HepG2 (cell line): ENCODE results near the gene DOLK. TPM values are rescaled to one million over a fixed set of nuclear protein-coding genes. Genes with fewer than 3 reads are reported as not detected.

ENCODE experiments used
- BRCA1 ChIP-seq: sonication (generic); formaldehyde crosslinking; IDR thresholded peaks from 2 replicates; pipeline ENCODE4 v1.4.0; 2020; ENCODE audit warnings: missing genetic modification reagents
- DZIP1 ChIP-seq: sonication (generic); formaldehyde crosslinking; IDR thresholded peaks from 2 replicates; pipeline ENCODE4 v1.5.0; 2020; ENCODE audit warnings: mild to moderate bottlenecking, missing genetic modification reagents
- ELK4 ChIP-seq: sonication (generic); formaldehyde crosslinking; IDR thresholded peaks from 2 replicates; pipeline ENCODE4 v1.9.0; 2021; ENCODE audit warnings: missing genetic modification reagents, borderline replicate concordance
- GLI4 ChIP-seq: sonication (generic); formaldehyde crosslinking; IDR thresholded peaks from 2 replicates; pipeline ENCODE4 v1.5.1; 2020; ENCODE audit warnings: missing genetic modification reagents, mild to moderate bottlenecking, moderate library complexity, borderline replicate concordance
- HNRNPH1 ChIP-seq: fragments of 200-400 bp; formaldehyde crosslinking; optimal IDR thresholded peaks from 2 replicates; pipeline ENCODE3; 2017; ENCODE audit warnings: mild to moderate bottlenecking, low read depth, low read length
- JUNB ChIP-seq: sonication (generic); formaldehyde crosslinking; IDR thresholded peaks from 2 replicates; pipeline ENCODE4 v1.8.0; 2022; ENCODE audit warnings: missing genetic modification reagents, mild to moderate bottlenecking, borderline replicate concordance
- KAT2B ChIP-seq: fragments of 150-350 bp; IDR thresholded peaks from 2 replicates; pipeline ENCODE4 v1.6.1; 2014; ENCODE audit warnings: low read depth, low read length, borderline replicate concordance
- SOX5 ChIP-seq: IDR thresholded peaks from 2 replicates; pipeline ENCODE4 v1.6.1; 2016; ENCODE audit warnings: borderline replicate concordance
- SOX6 ChIP-seq, 2 experiments: fragments of 450-650 bp in 1 of 2; sonication (generic) in 1 of 2; formaldehyde crosslinking in 1 of 2; IDR thresholded peaks; 2 replicates each; pipeline versions ENCODE4 v1.4.0 to v1.6.1; 2017 to 2020; ENCODE audit warnings: antibody characterized with exemption in 1 of 2, mild to moderate bottlenecking in 1 of 2, missing genetic modification reagents in 1 of 2
- STAT5B ChIP-seq: sonication (generic); formaldehyde crosslinking; IDR thresholded peaks from 2 replicates; pipeline ENCODE4 v1.4.0; 2020; ENCODE audit warnings: missing genetic modification reagents
- ZFAT ChIP-seq: sonication (generic); formaldehyde crosslinking; conservative IDR thresholded peaks from 2 replicates; pipeline ENCODE4 v1.8.1; 2023; ENCODE audit warnings: missing genetic modification reagents, inconsistent platforms
- ZFP36L2 ChIP-seq: sonication (generic); formaldehyde crosslinking; IDR thresholded peaks from 2 replicates; pipeline ENCODE4 v1.4.0; 2020; ENCODE audit warnings: missing genetic modification reagents
- ZHX2 ChIP-seq, 2 experiments: sonication (generic) in 1 of 2; formaldehyde crosslinking in 1 of 2; IDR thresholded peaks; 2 replicates each; pipeline versions ENCODE4 v1.6.1 to v1.9.0; 2014 to 2022; ENCODE audit warnings: antibody characterized with exemption in 1 of 2, borderline replicate concordance in 1 of 2, inconsistent platforms in 1 of 2, low read depth in 1 of 2, missing genetic modification reagents in 1 of 2
- ZNF33B ChIP-seq: sonication (generic); formaldehyde crosslinking; IDR thresholded peaks from 2 replicates; pipeline ENCODE4 v1.5.1; 2020; ENCODE audit warnings: mild to moderate bottlenecking, missing genetic modification reagents
- ZNF512 ChIP-seq: sonication (generic); formaldehyde crosslinking; IDR thresholded peaks from 2 replicates; pipeline ENCODE4 v1.4.0; 2020; ENCODE audit warnings: mild to moderate bottlenecking, missing genetic modification reagents
- ZNF775 ChIP-seq: sonication (generic); formaldehyde crosslinking; IDR thresholded peaks from 2 replicates; pipeline ENCODE4 v1.4.0; 2020; ENCODE audit warnings: missing genetic modification reagents, mild to moderate bottlenecking, moderate library complexity, borderline replicate concordance
- ZSCAN12 ChIP-seq: sonication (generic); formaldehyde crosslinking; IDR thresholded peaks from 2 replicates; pipeline ENCODE4 v1.9.0; 2021; ENCODE audit warnings: mild to moderate bottlenecking, missing genetic modification reagents
- polyA plus RNA-seq, 8 experiments: library from polyadenylated mRNA; depleted of rRNA in 3 of 8; stranded (reverse) in 7 of 8; unstranded in 1 of 8; fragments of >200 nt; fragmentation: Illumina TruSeq in 4 of 8; extraction: Trizol in 4 of 8; gene quantifications; 2 replicates each; pipeline versions ENCODE4 v1.2.1 to v1.2.3, GENCODE V29; 2011 to 2016; ENCODE audit warnings: low read depth in 4 of 8, missing spikeins in 1 of 8, mixed read lengths in 1 of 8; ENCODE audit not compliant: insufficient read depth in 1 of 8
- total RNA-seq, 5 experiments: library from RNA; depleted of rRNA; stranded (reverse); fragments of >200 nt; fragmentation: Illumina TruSeq; extraction: Trizol; gene quantifications; 2 replicates each; pipeline ENCODE4 v1.2.3, GENCODE V29; 2016; ENCODE audit warnings: low read depth in 1 of 5

The DOLK gene
- total and polyA plus RNA-seq, 2 of the 13 experiments (the other 11 are each of a cell fraction or from before 2014, with no cell fraction given): 15.4 to 18.7 TPM

- TF ChIP-seq ZNF512 (CRISPR knock-in tag): no peak
- no peak for TF ChIP-seq HNRNPH1
- TF ChIP-seq KAT2B: no peak
- TF ChIP-seq ZSCAN12 (CRISPR knock-in tag): no peak
- TF ChIP-seq ELK4: no peak
- no peak for TF ChIP-seq ZNF775 (CRISPR knock-in tag)
- no peak for TF ChIP-seq DZIP1 (CRISPR knock-in tag)
- TF ChIP-seq ZFP36L2 (CRISPR knock-in tag): no peak
- TF ChIP-seq ZFAT: no peak
- no peak for TF ChIP-seq BRCA1 (CRISPR knock-in tag)
- no peak for TF ChIP-seq STAT5B (CRISPR knock-in tag)
- TF ChIP-seq GLI4 (CRISPR knock-in tag): 0 out of 2 replicates have a peak, but pooled peaks have one; percentile 1
- TF ChIP-seq JUNB (CRISPR knock-in tag): no peak
- TF ChIP-seq SOX6 (IDR thresholded peaks at IDR 0.05): no peak
- TF ChIP-seq SOX6 (CRISPR knock-in tag; IDR thresholded peaks at IDR 0.05): peak; percentile 26; the same call in 1 of the 2 replicates
- TF ChIP-seq SOX5 (CRISPR knock-in tag): peak; percentile 38; the same call in 1 of the 2 replicates
- TF ChIP-seq ZHX2 (IDR thresholded peaks at IDR 0.05; ENCODE audit: low read depth): no peak
- TF ChIP-seq ZHX2 (CRISPR knock-in tag; IDR thresholded peaks at IDR 0.05; ENCODE audit: borderline replicate concordance): no peak
- TF ChIP-seq ZNF33B: no peak
Measured at GRCh38 chr9:128919402-128920089, 27.9 kb downstream of the DOLK start (continued).
